DND-41 (cell line): ENCODE measurements around the gene TDRD7.

ENCODE experiments used
- EZH2 ChIP-seq: IDR thresholded peaks from 3 replicates; pipeline ENCODE4 v1.6.1; 2012; ENCODE audit warnings: borderline replicate concordance, low read depth, mild to moderate bottlenecking, moderate library complexity, low read length, inconsistent platforms; ENCODE audit not compliant: severe bottlenecking
- TF ChIP-seq, protein P1 (sequence below): IDR thresholded peaks from 2 replicates; pipeline ENCODE4 v1.5.1; 2012; ENCODE audit warnings: borderline replicate concordance, low read length, moderate library complexity, mild to moderate bottlenecking; ENCODE audit not compliant: poor library complexity, severe bottlenecking; ENCODE audit errors: extremely low read depth

DNA sequence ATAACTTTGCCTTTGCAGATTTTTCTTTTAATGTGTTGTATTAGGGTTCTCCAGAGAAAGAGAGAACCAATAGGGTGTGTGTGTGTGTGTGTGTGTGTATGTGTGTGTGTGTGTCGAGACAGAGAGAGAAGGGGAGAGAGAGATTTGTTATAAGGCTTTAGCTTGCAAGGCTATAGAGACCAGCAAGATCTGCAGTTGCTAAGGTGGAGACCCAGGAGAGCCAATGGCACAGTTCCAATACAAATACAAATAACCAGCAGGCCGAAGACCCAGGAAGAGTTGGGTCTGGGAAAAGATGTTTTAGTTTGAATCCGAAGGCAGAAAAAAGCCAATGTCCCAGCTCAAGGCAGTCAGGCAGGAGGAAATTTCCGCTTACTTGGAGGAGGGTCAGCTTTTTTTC lies 112.5 kb downstream of the TDRD7 start:
- TF ChIP-seq, protein P1, sequence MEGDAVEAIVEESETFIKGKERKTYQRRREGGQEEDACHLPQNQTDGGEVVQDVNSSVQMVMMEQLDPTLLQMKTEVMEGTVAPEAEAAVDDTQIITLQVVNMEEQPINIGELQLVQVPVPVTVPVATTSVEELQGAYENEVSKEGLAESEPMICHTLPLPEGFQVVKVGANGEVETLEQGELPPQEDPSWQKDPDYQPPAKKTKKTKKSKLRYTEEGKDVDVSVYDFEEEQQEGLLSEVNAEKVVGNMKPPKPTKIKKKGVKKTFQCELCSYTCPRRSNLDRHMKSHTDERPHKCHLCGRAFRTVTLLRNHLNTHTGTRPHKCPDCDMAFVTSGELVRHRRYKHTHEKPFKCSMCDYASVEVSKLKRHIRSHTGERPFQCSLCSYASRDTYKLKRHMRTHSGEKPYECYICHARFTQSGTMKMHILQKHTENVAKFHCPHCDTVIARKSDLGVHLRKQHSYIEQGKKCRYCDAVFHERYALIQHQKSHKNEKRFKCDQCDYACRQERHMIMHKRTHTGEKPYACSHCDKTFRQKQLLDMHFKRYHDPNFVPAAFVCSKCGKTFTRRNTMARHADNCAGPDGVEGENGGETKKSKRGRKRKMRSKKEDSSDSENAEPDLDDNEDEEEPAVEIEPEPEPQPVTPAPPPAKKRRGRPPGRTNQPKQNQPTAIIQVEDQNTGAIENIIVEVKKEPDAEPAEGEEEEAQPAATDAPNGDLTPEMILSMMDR: no peak
- no peak for TF ChIP-seq EZH2
